Measurements from ENCODE around the gene MGAT5.

MGAT5 gene

DNA sequence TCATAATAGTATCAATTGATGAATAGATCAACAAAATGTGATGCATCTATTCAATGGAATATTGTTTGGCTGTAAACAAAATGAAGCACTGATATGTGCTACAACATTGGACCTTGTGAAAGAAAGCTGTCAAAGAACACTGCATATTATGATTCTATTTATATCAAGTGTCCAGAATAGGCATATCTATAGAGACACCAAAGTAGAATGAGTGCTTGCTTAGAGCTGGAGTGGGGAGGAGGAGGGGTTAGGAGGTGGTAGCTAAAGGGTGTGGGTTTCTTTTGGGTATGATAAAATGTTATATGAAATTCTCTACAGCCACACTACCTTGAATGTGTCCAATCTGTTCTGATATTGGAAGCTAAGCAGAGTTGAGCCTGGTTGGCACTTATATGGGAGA, 23.0 kb upstream of the MGAT5 start:
- in situ Hi-C loops (cut with HindIII; ENCODE audit: low sequenced_read_pairs), result no loop called here

DNA sequence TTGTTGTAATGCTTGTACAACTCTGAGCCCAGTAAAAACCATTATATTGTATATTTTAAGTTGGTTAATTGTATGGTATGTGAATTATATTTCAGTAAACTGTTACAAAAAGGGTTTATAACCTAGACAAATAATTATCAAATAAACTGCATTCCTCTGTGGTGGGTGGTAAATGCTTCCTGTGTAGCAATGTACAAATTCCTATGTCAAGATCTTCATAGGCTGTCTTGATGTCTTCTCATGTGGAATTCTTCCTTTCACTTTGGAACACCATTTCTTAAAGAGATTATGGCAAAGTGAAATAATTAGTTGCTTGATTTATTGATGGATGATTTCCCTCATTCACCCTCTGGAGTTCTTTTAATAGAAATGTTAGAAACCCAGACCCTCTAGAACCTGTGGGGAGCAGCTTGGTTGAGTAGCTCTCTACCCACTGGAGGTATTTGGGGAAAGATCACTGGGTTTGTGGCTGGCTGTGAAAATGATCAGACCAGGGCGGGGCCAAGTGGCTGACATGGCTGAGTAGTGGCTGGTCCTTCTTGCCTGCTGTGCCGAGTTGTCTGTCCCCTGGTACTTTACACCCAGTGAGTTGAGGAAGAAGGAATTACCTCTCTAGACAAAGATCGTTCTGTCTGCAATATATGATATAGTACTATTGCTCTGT, 22.4 kb upstream of the MGAT5 start:
- in situ Hi-C loops (cut with HindIII; ENCODE audit: low sequenced_read_pairs), result no loop called here

DNA sequence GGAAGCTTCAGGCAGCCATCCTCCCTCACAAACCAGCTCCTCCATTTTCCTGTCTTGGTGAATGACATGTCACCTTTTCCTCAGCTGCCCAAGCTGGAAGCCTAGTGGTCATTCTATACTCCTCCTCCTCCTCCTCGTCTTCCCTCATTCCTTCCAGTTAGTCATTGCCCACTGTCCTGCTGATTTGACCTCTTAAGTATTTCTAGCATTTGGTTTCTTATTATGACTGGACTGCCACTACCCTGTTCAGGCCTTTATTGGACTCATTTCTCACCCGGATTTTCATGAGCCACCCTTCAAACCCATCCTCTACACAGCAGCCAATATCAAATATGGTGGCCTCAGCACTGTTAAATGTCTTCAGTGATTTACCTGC, 21.9 kb upstream of the MGAT5 start:
- in situ Hi-C loops (cut with HindIII; ENCODE audit: low sequenced_read_pairs), result no loop called here

DNA sequence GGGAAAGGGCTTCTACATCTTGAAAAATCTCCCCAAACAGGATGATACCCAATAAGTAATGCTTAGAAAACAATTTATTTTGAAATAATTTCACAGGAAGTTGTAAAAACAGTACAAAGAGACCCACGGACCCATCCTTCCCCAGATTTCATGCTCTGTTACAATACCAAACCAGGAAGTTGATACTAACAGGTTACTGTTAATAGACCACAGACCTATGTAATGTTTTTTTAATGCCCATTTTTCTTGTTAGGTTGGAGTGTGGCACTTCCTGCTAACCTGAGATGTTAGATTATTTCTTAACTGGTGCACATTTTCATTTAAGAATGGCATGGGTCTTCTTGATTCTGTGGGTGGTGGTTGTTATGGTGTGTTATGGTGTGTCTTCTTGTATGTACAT, 21.4 kb upstream of the MGAT5 start:
- in situ Hi-C loops (cut with HindIII; ENCODE audit: low sequenced_read_pairs), result no loop called here

DNA sequence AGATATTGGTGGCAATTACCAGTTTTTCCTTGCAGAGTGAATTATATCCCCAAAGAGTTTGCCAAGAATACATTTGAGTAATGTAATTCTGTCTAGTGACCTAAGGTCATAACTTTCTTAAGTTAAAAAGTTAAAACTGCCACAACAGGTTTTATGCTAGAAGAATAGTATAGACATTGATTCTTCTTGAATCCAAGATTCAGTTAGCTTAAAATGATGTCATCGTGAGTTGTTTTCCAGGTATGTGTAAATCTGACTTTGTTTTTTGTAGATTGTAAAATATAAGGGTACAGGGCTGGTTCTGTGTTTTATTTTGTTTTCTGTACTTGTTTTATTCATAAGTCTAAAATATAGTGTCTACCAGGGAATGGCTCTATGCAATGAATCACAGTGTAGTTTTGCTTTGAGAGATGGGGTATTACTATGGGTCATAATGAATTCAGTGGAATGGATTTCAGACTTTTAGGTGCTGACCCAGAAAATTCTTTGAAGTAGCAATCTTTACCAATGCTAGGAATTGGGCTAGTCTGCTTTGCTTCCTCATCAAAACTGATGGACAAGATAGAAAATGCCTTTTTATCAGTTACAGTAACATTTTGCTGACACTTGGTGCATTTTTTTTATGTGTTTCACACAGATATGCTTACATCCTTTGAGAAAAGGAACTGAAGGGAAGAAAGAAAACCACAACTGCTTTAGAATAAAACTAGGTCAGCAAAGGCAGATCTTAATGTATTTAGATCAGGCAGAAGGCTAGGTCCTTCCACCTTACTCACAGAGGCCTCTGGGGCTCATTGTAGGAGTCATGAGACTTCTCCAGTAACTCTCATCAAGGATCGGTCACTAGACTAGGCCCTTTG, 20.8 kb upstream of the MGAT5 start:
- in situ Hi-C loops (cut with HindIII; ENCODE audit: low sequenced_read_pairs), result no loop called here

DNA sequence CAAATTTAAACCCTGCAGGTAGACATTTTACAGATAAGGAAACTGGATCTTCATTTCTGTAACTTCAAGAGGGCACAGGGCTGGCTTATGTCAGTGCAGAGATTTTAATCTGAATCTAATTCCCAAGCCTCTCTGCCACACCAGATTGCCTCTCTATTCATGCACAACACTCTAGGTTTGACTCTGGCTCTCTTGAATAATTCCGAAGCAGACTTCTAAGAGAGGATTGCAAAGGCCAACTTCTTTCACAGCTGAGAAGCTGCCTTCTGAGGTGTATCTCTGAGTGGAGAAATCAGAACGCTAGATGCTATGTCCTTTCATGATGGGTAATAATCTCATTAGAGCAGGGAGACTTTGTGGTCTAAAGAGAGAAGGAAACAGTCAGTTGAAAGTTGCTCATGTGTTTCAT, 20.1 kb upstream of the MGAT5 start:
- in situ Hi-C loops (cut with HindIII; ENCODE audit: low sequenced_read_pairs), result no loop called here

DNA sequence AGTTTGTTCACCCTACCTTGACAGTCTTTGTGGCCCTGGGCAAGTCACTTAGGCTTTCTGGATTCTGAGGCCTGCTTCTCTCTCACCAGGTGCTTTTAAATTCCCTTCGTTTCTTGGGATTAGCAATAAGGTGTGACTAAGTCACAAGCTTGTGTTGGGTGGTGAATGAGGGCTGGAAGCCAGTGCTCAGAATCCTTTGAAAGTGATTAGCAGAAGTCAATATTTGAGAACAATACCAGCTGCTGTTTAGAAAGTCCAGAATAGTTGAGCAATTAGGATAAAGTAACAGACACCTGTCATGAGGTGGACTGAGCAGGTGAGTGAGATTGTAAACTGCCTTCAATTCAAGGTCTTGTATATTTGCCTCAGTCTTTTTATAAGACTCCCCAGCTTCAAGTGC, 19.3 kb upstream of the MGAT5 start:
- in situ Hi-C loops (cut with HindIII; ENCODE audit: low sequenced_read_pairs), result no loop called here

DNA sequence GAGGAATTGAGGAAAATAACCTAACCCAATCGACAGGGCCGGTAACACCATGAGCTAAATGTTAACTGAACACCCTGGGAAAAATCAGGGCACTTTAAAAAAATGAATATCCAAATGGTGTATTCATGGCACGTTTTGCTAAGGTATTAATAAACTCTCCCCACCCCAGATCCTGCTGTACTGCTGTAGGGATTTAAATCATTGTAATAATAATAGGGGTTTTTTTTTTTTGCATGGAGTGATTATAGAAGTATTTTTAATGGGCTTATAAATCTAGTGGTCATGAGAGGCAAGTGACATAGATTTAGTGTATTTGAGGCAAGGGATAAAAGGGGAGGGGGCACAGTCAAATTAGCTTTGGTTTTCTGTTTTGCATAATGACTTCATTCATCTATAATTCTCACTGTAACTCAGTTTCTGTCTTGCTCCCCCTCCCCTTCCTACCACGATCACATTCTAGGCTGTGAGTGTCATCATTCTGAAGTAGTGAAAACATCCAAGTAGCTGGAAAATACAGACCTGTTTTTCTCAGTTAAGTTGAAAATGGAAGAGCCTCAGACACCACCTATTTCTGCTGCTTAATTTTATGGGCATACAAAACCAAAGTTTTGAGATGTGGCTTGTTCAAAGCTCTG, 18.2 kb upstream of the MGAT5 start:
- in situ Hi-C loops (cut with HindIII; ENCODE audit: low sequenced_read_pairs), result no loop called here

DNA sequence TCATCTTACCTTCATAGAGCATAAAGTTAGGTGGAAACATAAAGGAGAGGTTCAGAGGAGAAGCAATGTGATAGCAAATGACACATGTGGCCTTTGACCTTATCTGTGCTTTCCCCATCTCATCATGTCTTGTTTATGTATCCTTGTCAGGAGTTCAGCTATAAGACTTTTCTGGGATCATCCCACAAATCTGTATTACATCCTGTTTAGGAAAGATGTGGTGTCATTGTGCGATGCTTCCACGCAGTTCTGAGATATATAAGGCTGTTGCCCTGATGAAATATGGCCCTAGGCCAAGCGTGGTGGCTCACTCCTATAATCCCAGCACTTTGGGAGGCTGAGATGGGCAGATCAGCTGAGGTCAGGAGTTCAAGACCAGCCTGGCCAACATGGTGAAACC, 15.5 kb upstream of the MGAT5 start:
- in situ Hi-C loops (cut with HindIII; ENCODE audit: low sequenced_read_pairs), result no loop called here

DNA sequence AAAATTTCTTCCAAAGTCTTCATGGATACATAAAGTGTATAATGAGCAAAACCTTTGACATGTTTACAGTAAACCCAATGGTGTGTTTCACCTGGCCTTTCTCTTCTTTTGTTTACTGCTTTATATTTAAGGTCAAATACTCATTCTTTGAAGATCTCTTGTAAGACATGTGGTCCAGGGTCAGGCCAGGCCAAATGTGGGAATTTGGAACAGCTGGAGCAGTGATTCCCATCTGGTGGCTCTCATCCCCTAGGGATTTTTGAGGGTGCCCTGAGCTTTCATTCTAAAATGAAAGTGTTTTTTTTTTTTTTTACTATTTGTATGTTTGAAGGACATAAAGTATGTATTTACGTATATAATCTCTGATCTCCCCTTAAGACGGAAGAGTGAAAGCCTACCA, 13.8 kb upstream of the MGAT5 start:
- in situ Hi-C loops (cut with HindIII; ENCODE audit: low sequenced_read_pairs), result no loop called here

DNA sequence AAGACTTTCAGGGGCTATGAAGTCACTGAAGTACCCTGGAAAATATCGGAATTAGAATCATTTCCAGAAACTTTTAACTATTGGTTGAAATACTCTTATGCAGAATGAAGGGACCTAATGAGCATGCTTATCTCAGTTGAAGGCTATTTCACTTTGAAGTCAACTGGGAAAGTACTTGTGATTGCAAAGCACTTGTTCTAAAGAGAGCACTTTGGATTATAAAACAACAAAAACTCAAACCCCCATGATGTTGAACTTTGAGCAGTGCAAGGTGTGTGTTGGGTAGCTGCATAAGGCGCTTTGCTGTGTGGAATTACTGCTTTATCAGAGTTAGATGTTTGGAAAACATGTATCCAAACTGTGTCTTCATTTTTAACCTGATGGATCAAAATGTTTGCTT, 12.0 kb upstream of the MGAT5 start:
- in situ Hi-C loops (cut with HindIII; ENCODE audit: low sequenced_read_pairs), result no loop called here

DNA sequence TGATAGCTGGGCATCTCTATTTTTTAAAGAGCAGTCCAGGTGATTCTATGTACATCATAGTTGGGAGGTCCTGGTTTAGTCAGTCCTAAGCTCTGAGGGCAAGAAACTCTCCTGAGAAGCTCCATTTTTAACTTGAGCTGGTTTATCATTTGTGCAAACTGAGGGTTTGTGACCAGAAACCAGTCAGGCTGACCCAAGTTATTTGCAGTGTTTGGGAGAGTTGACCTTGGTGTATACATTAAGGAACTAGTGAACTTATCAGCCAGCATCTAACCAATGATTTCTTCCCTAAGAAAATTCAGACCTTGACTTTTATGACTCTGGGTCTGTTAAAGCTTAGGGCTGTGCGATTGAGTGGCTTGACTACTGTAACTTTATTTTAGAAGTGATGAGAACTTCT, 10.6 kb upstream of the MGAT5 start:
- in situ Hi-C loops (cut with HindIII; ENCODE audit: low sequenced_read_pairs), result no loop called here

DNA sequence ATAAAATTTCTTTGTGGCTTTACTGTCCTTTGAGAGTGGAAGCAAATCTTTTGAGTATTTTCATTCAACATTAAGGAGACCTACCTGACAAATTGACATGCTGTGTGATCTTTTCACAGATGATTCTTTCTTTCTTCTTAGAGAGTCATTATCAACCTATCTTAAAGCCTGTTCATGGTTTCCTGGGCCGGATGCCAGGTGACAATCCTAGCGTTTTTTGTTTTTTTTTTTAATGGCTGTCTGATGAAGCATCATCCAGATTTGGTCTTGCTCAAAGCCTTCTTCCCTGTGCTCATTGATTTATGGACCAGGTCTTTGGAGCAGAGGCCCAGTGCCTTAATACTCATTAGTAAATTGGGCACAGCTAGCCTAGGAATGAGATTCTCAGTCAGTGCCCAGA, 9.8 kb upstream of the MGAT5 start:
- in situ Hi-C loops (cut with HindIII; ENCODE audit: low sequenced_read_pairs), result no loop called here

DNA sequence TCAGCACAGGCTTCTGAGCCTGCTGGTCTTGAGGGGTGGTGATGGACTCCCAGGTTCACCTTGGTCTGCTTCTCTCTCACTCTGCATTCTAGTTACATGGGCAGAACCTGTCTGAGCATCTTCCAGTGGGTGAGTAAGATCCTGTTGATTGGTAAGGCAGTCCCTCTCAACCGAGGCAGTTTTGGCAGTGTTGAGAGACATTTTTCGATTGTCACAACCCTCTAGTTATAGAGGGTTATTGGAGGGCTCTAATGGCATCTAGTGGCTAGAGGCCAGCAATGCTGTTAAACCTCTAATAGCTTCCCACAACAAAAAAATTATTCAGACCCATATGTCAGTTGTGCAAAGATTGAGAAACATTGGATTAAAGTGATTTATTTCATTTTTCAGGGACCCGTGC, 9.3 kb upstream of the MGAT5 start:
- in situ Hi-C loops (cut with HindIII; ENCODE audit: low sequenced_read_pairs), result no loop called here

DNA sequence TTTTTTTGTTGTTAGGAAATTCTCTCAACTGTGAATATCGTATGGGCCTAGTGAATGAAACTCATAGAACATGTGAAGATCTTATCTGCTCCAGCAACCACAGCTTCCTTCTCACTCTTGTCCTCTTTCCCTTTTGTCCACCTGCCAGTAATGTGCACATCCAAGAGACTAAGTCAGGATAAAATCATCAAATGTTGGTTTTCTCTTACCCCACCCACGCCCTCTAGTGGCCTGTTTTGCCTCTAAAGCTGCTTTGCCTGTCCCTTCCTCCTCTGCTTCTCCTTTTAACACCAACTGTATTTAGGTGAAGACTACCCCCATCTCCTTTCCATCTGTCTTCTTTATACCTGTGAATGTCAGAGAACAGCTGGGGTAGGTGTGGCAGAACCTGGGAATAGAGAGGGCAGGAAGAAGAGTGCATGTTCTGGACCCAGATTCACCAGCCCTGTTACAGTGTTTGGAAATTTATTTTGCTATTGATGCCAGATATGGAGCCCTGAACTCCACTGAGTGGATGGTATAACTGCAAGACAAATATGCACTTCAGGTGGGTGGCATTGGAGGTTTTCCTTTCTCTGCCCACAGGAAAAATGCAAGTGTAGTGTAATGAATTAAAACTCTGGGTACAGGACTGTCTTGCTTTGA, 8.4 kb upstream of the MGAT5 start:
- in situ Hi-C loops (cut with HindIII; ENCODE audit: low sequenced_read_pairs), result no loop called here

DNA sequence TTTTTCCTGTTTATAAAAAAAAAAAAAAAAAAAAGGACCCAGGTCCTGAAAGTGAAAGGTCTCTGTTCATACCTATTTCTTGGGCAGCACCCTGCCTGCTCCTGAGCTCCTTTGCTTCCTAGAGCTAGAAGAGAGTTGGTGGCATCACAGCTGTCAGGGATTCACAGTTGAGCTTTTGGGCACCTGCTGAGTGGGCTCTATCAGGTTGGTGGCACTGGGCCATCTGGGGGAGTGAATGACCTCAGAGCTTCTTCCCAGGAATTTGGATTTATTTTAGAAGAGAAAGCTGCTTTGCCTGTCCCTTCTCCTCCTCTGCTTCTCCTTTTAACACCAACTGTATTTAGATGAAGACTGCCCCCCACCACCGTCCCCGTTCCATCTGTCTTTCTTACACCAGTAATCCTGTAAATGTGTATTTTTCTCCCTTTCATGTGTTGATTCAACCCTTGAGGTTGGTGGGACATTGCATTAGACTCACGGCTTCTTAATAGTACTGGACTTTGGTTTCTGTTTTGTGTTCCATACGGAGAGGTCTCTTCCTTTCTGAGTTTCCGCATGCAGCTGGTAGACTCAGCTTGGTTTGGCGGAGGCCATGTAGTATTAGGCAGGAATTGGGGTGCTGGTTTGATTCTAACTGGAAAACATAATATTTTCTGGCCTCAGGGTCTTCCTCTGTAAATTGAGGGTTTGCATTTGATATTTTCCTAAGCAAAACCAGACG, 7.6 kb upstream of the MGAT5 start:
- in situ Hi-C loops (cut with HindIII; ENCODE audit: low sequenced_read_pairs), result no loop called here

DNA sequence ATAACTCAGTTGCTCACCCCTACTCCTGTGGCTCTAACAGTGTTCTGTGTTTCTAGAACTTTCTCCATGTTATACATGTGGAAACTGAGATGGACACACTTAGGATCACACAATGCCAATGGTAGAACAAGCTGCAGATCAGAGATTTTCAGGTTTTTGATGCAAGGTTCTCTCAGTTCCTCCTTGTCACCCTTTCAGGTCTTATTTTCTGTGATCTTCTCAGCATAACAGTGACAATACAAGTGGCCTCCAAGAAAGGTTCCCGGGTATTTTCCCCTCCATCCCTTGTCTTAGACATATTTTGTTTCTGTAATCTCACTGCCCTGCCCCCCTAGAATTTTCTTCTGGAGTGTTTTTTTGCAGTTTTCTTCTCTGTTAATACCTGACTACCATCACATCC, 6.2 kb upstream of the MGAT5 start:
- in situ Hi-C loops (cut with HindIII; ENCODE audit: low sequenced_read_pairs), result no loop called here

DNA sequence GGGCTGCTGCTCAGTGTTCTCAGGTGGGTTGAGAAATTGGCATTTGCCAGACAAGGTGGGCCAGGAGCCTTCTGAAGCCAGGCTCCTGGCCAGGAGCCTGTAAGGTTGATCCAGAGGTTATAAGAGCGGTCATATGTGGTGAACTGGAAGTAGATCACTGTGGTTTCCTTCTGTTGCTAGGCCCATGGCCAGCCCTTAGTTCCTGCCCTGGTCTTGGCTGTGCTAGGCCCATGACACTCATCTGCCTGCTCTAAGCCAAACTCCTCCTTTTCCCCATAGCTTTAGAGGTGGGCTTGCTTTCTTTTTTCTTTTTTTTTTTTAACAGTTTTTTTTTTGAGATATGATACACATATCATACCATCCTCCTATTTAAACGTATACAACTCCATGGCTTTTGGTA, 5.0 kb upstream of the MGAT5 start:
- in situ Hi-C loops (cut with HindIII; ENCODE audit: low sequenced_read_pairs), result no loop called here

DNA sequence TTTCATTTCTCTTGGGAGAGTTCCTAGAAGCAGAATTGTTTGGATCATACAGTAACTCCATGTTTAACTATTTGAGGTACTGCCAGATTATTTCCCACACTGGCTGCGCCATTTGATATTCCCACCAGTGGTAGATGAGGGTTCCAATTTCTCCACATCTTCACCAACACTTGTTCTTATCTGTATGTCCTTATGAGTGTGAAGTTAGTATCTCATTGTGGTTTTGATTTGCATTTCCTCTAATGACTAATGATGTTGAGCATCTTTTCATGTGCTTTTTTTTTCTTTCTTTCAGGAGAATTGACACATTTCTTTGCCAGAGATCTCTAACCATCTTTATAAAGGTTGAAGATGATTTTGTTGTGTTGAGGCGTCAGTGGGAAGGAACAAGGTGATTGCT, 4.1 kb upstream of the MGAT5 start:
- in situ Hi-C loops (cut with HindIII; ENCODE audit: low sequenced_read_pairs), result no loop called here

DNA sequence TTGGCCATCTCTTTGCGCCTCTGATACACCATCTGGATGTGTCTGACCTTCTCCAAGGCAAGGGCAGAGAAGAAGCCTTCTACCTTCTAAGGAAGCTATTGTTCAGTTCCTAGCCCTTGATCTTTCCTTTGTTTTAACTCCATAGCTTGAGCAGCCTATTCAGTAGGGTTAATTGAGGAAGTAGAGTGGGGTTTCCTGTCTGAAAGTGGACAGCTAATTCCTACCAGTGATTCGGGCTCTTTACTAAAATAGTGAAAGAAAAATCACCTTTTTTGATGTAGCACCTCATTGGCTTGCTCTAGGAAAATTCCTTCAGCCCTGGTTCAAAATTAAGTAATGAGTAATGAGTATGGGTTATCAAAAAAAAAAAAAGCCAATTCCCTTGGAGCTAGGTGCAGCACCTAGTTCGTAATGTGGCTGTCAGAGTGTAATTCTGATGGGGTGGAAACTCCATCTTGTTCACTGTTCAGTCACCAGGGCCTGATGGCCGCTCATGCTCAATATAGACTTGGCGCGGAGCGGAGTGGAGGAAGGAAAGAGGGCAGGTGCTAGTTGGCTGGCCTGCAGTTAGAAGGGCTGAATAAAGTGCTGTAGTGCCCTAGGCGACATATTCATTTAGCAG, 2.9 kb upstream of the MGAT5 start:
- in situ Hi-C loops (cut with HindIII; ENCODE audit: low sequenced_read_pairs), result no loop called here
